OCI-LY7 (cell line): ENCODE results near the gene GDF10.

Experiments
- CTCF ChIP-seq: fragments of 200-600 bp; sonication (generic); conservative IDR thresholded peaks from 2 replicates; pipeline ENCODE4 v1.5.1; 2014; ENCODE audit warnings: mild to moderate bottlenecking, antibody characterized with exemption, low read length, moderate library complexity, mixed read lengths
- EZH2phosphoT487 ChIP-seq: fragments of 200-600 bp; sonication (generic); IDR thresholded peaks from 2 replicates; pipeline ENCODE4 v1.6.1; 2018; ENCODE audit warnings: low read depth, borderline replicate concordance, mild to moderate bottlenecking, mixed run types, antibody characterized with exemption, low read length, moderate library complexity, mixed read lengths

GRCh38 chr10:47332946-47333345 lies 32.9 kb downstream of the GDF10 start:
- TF ChIP-seq CTCF: no peak
- TF ChIP-seq EZH2phosphoT487: no peak
